OCI-M1 (cell line): ENCODE results near the gene FRMD3.
A peak's percentile ranks its signal among the peaks of the same experiment; 100 is the strongest.

Source experiments
- DNase-seq: peaks from one replicate; lab custom pipeline; 2025; lab: John Stamatoyannopoulos, UW

Gene FRMD3

GRCh38 chr9:83538172-83538889 is at the start of gene FRMD3:
TSS of gene FRMD3 (minus strand) at chr9:83538401. CDS start at chr9:83538231, 170 bp downstream.
- DNase-seq: no peak

GRCh38 chr9:83584995-83585394 is 46.8 kb upstream of the FRMD3 start:
- no peak for DNase-seq

GRCh38 chr9:83583151-83584014 is 45.2 kb upstream of the FRMD3 start:
- peak; percentile 43 for DNase-seq

- no peak for DNase-seq
These were observed 43.8 kb upstream of the FRMD3 start for GRCh38 chr9:83582029-83582428.

- no peak for DNase-seq
These were observed 36.3 kb upstream of the FRMD3 start for GRCh38 chr9:83574482-83574881.

- no peak for DNase-seq
These were observed 34.3 kb upstream of the FRMD3 start for GRCh38 chr9:83572524-83572923.

GRCh38 chr9:83570359-83570758 is 32.2 kb upstream of the FRMD3 start:
- no peak for DNase-seq

GRCh38 chr9:83569326-83569725 is 31.1 kb upstream of the FRMD3 start:
- DNase-seq: peak; percentile 24

- no peak for DNase-seq
These were observed 25.2 kb upstream of the FRMD3 start for GRCh38 chr9:83563360-83563759.

- DNase-seq: peak; percentile 3
These were observed 22.1 kb upstream of the FRMD3 start for GRCh38 chr9:83560169-83560826.

- DNase-seq: no peak
These were observed 19.6 kb upstream of the FRMD3 start for GRCh38 chr9:83557771-83558170.

- DNase-seq: no peak
These were observed 19.1 kb upstream of the FRMD3 start for GRCh38 chr9:83557317-83557716.

GRCh38 chr9:83554278-83554677 is 16.1 kb upstream of the FRMD3 start:
- no peak for DNase-seq

- DNase-seq: peak; percentile 90
These were observed 5.9 kb upstream of the FRMD3 start for GRCh38 chr9:83544002-83544698.

GRCh38 chr9:83538890-83539238 is 663 bp upstream of the FRMD3 start:
- no peak for DNase-seq

- no peak for DNase-seq
These were observed 650 bp downstream of the FRMD3 start for GRCh38 chr9:83537331-83538171.

- no peak for DNase-seq
These were observed 1.9 kb downstream of the FRMD3 start for GRCh38 chr9:83536332-83536731.

- DNase-seq: no peak
These were observed 2.5 kb downstream of the FRMD3 start for GRCh38 chr9:83535736-83536135.

GRCh38 chr9:83533296-83533695 is 4.9 kb downstream of the FRMD3 start:
- DNase-seq: no peak

GRCh38 chr9:83526901-83527300 is 11.3 kb downstream of the FRMD3 start:
- DNase-seq: no peak

GRCh38 chr9:83526211-83526610 is 12.0 kb downstream of the FRMD3 start:
- no peak for DNase-seq
